BJ (cell line): ENCODE data around the gene PGS1. TPM values are rescaled to one million over a fixed set of nuclear protein-coding genes. Genes with fewer than 3 reads are reported as not detected.

Source experiments
- CTCF ChIA-PET: fragments of 350-600 bp; formaldehyde crosslinking; extraction: SDS; loops from one replicate; lab custom pipeline; 2021; ENCODE audit warnings: antibody characterized with exemption, inconsistent platforms; lab: Yijun Ruan, JAX
- POLR2A ChIA-PET: fragments of 300-600 bp; sonication (Branson Sonifier 250); formaldehyde crosslinking; extraction: SDS; loops from one replicate; lab custom pipeline; 2021; ENCODE audit warnings: antibody characterized with exemption; lab: Charles Lee
- DNase-seq: peaks from one replicate; pipeline ENCODE4 v3.0.0-alpha.2; 2011; ENCODE audit warnings: low read depth
- H3K27me3 ChIP-seq: 2 replicates; pipeline ENCODE4 v1.6.0; 2011; ENCODE audit warnings: low read length; ENCODE audit not compliant: control insufficient read depth, insufficient read depth
- H3K36me3 ChIP-seq: 2 replicates; pipeline ENCODE4 v1.5.1; 2011; ENCODE audit warnings: low read length; ENCODE audit not compliant: control insufficient read depth, insufficient read depth
- H3K4me3 ChIP-seq: 2 replicates; pipeline ENCODE4 v1.5.1; 2011; ENCODE audit warnings: low read depth, mild to moderate bottlenecking, control low read depth, low read length
- CTCF ChIP-seq: IDR thresholded peaks from 2 replicates; pipeline ENCODE4 v1.5.1; 2011; ENCODE audit warnings: low read depth, mild to moderate bottlenecking, control low read depth, inconsistent platforms, low read length, moderate library complexity; ENCODE audit not compliant: insufficient read depth
- polyA plus RNA-seq: library from polyadenylated mRNA; depleted of rRNA; stranded (reverse); fragments of >200 nt; gene quantifications from 2 replicates; pipeline ENCODE4 v1.2.3, GENCODE V29; 2011

Gene PGS1
- polyA plus RNA-seq, 1 experiment: 37.7 TPM

GRCh38 chr17:78368348-78368747 is 10.1 kb upstream of the PGS1 start:
- Histone ChIP-seq H3K27me3 (no peaks in the 10 kb centered on the region), H3K36me3 (no peaks in the 10 kb centered on the region), H3K4me3 (no peak overlapping the region)
- POLR2A ChIA-PET: interaction anchor here (0.6 kb wide), 1 partner anchor 78 kb away, joined by 4 read pairs; no protein-coding TSS in a partner anchor
- DNase-seq: no peak
- CTCF ChIA-PET: interaction anchor here (0.5 to 14.0 kb wide), 2 partner anchors 22 to 53 kb away, joined by 5 to 273 read pairs; no protein-coding TSS in a partner anchor
- no peak for TF ChIP-seq CTCF

GRCh38 chr17:78368854-78369495 is 9.5 kb upstream of the PGS1 start:
- H3K4me3 ChIP-seq: no peak overlapping the region
- DNase-seq: no peak
- no peaks in the 10 kb centered on the region for H3K27me3 ChIP-seq
- ChIA-PET CTCF (interaction anchor here (0.5 to 14.0 kb wide), 3 partner anchors 21 to 53 kb away, joined by 5 to 273 read pairs (median 9); no protein-coding TSS in a partner anchor), POLR2A (no interaction called here)
- no peaks in the 10 kb centered on the region for H3K36me3 ChIP-seq
- TF ChIP-seq CTCF: no peak

- no peak for TF ChIP-seq CTCF
- ChIA-PET CTCF (interaction anchor here (1.5 to 1.7 kb wide), 2 partner anchors 9 to 52 kb away, joined by 9 to 13 read pairs; no protein-coding TSS in a partner anchor), POLR2A (no interaction called here)
- no peak overlapping the region for H3K4me3 ChIP-seq
- no peaks in the 10 kb centered on the region for H3K27me3 ChIP-seq
- no peak for DNase-seq
- H3K36me3 ChIP-seq: no peaks in the 10 kb centered on the region
Observed at GRCh38 chr17:78369791-78370381, 8.6 kb upstream of the PGS1 start.

DNA sequence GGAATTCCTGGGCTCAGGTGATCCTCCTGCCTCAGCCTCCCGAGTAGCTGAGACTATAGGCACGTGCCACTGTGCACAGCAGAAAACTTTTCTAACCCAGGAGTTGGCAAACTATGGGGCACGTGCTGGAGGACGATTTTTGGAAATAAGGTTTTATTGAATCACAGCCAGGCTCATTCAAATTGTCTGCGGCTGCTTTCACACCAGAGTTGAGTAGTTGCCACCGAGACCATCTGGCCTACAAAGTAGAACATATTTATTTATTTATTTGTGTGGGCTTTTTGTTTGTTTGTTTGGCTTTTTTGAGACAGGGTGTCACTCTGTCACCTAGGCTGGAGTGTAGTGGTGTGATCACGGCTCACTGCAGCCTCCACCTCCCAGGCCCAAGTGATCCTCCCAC is 7.4 kb upstream of the PGS1 start:
- DNase-seq: no peak
- CTCF ChIA-PET: interaction anchor here (1.7 kb wide), 1 partner anchor 51 kb away, joined by 9 read pairs; no protein-coding TSS in a partner anchor
- Histone ChIP-seq H3K36me3 (no peaks in the 10 kb centered on the region), H3K4me3 (no peak overlapping the region), H3K27me3 (no peaks in the 10 kb centered on the region)
- no peak for TF ChIP-seq CTCF
- POLR2A ChIA-PET: no interaction called here

DNA sequence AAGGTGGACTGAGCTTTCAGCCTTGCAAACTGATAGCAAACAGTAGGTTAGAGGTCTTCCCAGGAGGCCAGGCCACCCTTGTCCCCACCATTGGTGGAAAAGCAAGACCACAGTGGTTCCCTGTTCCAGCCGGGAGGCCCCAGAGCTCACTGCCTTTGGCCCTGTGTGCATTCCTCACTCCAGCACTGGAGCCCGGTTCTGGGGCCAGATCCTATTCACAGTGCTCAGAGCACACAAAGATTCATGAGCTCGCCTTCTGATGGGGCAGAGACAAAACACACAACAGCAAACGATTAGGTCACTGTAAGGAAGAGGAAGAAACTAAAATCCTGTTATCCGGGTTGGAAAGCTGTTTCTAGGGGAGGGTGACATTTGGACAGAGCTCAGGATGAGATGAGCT is 5.6 kb upstream of the PGS1 start:
- CTCF ChIA-PET: interaction anchor here (0.8 to 8.3 kb wide), 4 partner anchors 11 to 52 kb away, joined by 4 to 57 read pairs (median 5); partner anchors contain the start of gene SOCS3
- no peak for TF ChIP-seq CTCF
- no peak for DNase-seq
- Histone ChIP-seq H3K27me3 (no peaks in the 10 kb centered on the region), H3K4me3 (no peak overlapping the region), H3K36me3 (no peaks in the 10 kb centered on the region)
- POLR2A ChIA-PET: no interaction called here
